Measurements from ENCODE around the gene PCNX2. TPM values are rescaled to one million over a fixed set of nuclear protein-coding genes. Genes with fewer than 3 reads are reported as not detected.
A peak's percentile ranks its signal among the peaks of the same experiment; 100 is the strongest.

Gene PCNX2
- total RNA-seq, 2 donors from 2014 or later, result 8.1 to 9.0 TPM

GRCh38 chr1:232992227-232992626, 303.3 kb downstream of the PCNX2 start:
- no peak for TF ChIP-seq CTCF (IDR thresholded peaks at IDR 0.05)
- Histone ChIP-seq H3K27me3 (no peaks in the 10 kb centered on the region), H3K27ac (peak overlapping the region in 1 of 2 donors; percentile 19), H3K4me1 (peaks cover 0 to 12% of the 10 kb centered on the region in 2 donors), H3K36me3 (no peaks in the 10 kb centered on the region), H3K4me3 (no peak overlapping the region), H3K9me3 (peaks cover 0 to 6% of the 10 kb centered on the region in 2 donors)
- no peak for DNase-seq (ENCODE audit: low spot score)

- no peak for DNase-seq (ENCODE audit: low spot score)
Measured at GRCh38 chr1:232991238-232991637, 304.3 kb downstream of the PCNX2 start.

GRCh38 chr1:232990176-232991128, 305.1 kb downstream of the PCNX2 start:
- Histone ChIP-seq H3K4me3 (no peak overlapping the region), H3K9me3 (peaks cover 0 to 6% of the 10 kb centered on the region in 2 donors), H3K27ac (no peak overlapping the region), H3K27me3 (no peaks in the 10 kb centered on the region), H3K36me3 (no peaks in the 10 kb centered on the region), H3K4me1 (peaks cover 0 to 28% of the 10 kb centered on the region in 2 donors)
- TF ChIP-seq CTCF (IDR thresholded peaks at IDR 0.05), result no peak
- no peak for DNase-seq (ENCODE audit: low spot score)

More at GRCh38 chr1:232991238-232991637, 304.3 kb downstream of the PCNX2 start:
- Histone ChIP-seq H3K36me3 (no peaks in the 10 kb centered on the region), H3K27ac (no peak overlapping the region), H3K4me3 (no peak overlapping the region), H3K27me3 (no peaks in the 10 kb centered on the region), H3K4me1 (peaks cover 0 to 20% of the 10 kb centered on the region in 2 donors), H3K9me3 (peaks cover 0 to 6% of the 10 kb centered on the region in 2 donors)
- TF ChIP-seq CTCF (IDR thresholded peaks at IDR 0.05), result no peak

GRCh38 chr1:232988572-232989040, 306.9 kb downstream of the PCNX2 start:
- Histone ChIP-seq H3K36me3 (no peaks in the 10 kb centered on the region), H3K27me3 (no peaks in the 10 kb centered on the region), H3K4me3 (no peak overlapping the region), H3K27ac (no peak overlapping the region), H3K4me1 (peaks cover 0 to 28% of the 10 kb centered on the region in 2 donors), H3K9me3 (peaks cover 0 to 3% of the 10 kb centered on the region in 2 donors)
- TF ChIP-seq CTCF (IDR thresholded peaks at IDR 0.05), result no peak
- DNase-seq (ENCODE audit: low spot score), result no peak

- no peak overlapping the region for H3K27ac ChIP-seq
- H3K4me3 ChIP-seq, result no peak overlapping the region
- TF ChIP-seq CTCF (IDR thresholded peaks at IDR 0.05), result no peak
- DNase-seq (ENCODE audit: low spot score), result no peak
- peaks cover 0 to 36% of the 10 kb centered on the region in 2 donors for H3K4me1 ChIP-seq
- no peaks in the 10 kb centered on the region for H3K27me3 ChIP-seq
- H3K9me3 ChIP-seq, result no peaks in the 10 kb centered on the region
- no peaks in the 10 kb centered on the region for H3K36me3 ChIP-seq
Measured at GRCh38 chr1:232987774-232988140, 307.8 kb downstream of the PCNX2 start.

All from right atrium auricular region (tissue), 2 donors.